Neural cell (in vitro differentiated cells): ENCODE data around the gene PLD1. TPM values are rescaled to one million over a fixed set of nuclear protein-coding genes. Genes with fewer than 3 reads are reported as not detected.

Source experiments
- H2AFZ ChIP-seq: fragments of 200-600, 300-800 bp; sonication (generic), shearing (Covaris generic); 2 replicates; pipeline ENCODE4 v1.6.0; 2014; ENCODE audit warnings: low read depth, mild to moderate bottlenecking, antibody characterized with exemption, low read length, moderate library complexity
- H3F3A ChIP-seq: fragments of 200-600 bp; shearing (Covaris generic); 2 replicates; pipeline ENCODE4 v1.6.1; 2016; ENCODE audit warnings: mild to moderate bottlenecking, moderate library complexity, mixed read lengths, antibody characterized with exemption, low read length; ENCODE audit not compliant: insufficient read depth, poor library complexity, severe bottlenecking
- H3K27ac ChIP-seq: fragments of 200-600, 300-800 bp; sonication (generic), shearing (Covaris generic); 2 replicates; pipeline ENCODE4 v1.5.1; 2014; ENCODE audit warnings: mild to moderate bottlenecking, low read length, moderate library complexity
- H3K27me3 ChIP-seq: fragments of 300-800, 200-600 bp; sonication (generic), shearing (Covaris generic); 2 replicates; pipeline ENCODE4 v1.6.0; 2014; ENCODE audit warnings: mild to moderate bottlenecking, low read depth, low read length, moderate library complexity; ENCODE audit not compliant: insufficient read depth
- H3K36me3 ChIP-seq: fragments of 300-800, 200-600 bp; sonication (generic), shearing (Covaris generic); 2 replicates; pipeline ENCODE4 v1.5.1; 2014; ENCODE audit warnings: mild to moderate bottlenecking, antibody characterized with exemption, low read length, moderate library complexity; ENCODE audit not compliant: insufficient read depth
- H3K4me2 ChIP-seq: fragments of 300-800, 200-600 bp; sonication (generic), shearing (Covaris generic); 2 replicates; pipeline ENCODE4 v1.6.0; 2014; ENCODE audit warnings: mild to moderate bottlenecking, low read length
- H3K4me3 ChIP-seq: fragments of 300-800, 200-600 bp; sonication (generic), shearing (Covaris generic); 2 replicates; pipeline ENCODE4 v1.5.1; 2014; ENCODE audit warnings: mild to moderate bottlenecking, low read length, moderate library complexity
- H3K79me2 ChIP-seq: fragments of 200-600 bp; shearing (Covaris generic); replicated peaks from 2 replicates; pipeline ENCODE4 v1.6.0; 2014; ENCODE audit warnings: mild to moderate bottlenecking, low read length, moderate library complexity; ENCODE audit not compliant: insufficient read depth
- H3K9ac ChIP-seq: fragments of 300-800, 200-600 bp; sonication (generic), shearing (Covaris generic); 2 replicates; pipeline ENCODE4 v1.6.1; 2016; ENCODE audit warnings: mild to moderate bottlenecking, low read length, mixed read lengths
- H3K9me2 ChIP-seq: fragments of 200-600 bp; shearing (Covaris generic); 2 replicates; pipeline ENCODE4 v1.6.1; 2016; ENCODE audit warnings: mild to moderate bottlenecking, low read length, mixed read lengths; ENCODE audit not compliant: insufficient read depth
- H3K9me3 ChIP-seq: fragments of 200-600, 300-800 bp; sonication (generic), shearing (Covaris generic); 2 replicates; pipeline ENCODE4 v1.6.1; 2016; ENCODE audit warnings: mild to moderate bottlenecking, mixed run types, low read length, moderate library complexity, mixed read lengths
- H4K20me1 ChIP-seq: fragments of 200-600 bp; shearing (Covaris generic); 2 replicates; pipeline ENCODE4 v1.6.1; 2016; ENCODE audit warnings: mild to moderate bottlenecking, mixed run types; ENCODE audit not compliant: insufficient read depth
- EP300 ChIP-seq: fragments of 450-650 bp; conservative IDR thresholded peaks from 2 replicates; pipeline ENCODE4 v1.6.1; 2014; ENCODE audit warnings: antibody characterized with exemption, mild to moderate bottlenecking, moderate library complexity; ENCODE audit not compliant: poor library complexity, severe bottlenecking
- EZH2 ChIP-seq: fragments of 200-600, 300-800 bp; shearing (Covaris generic), sonication (generic); IDR thresholded peaks from 2 replicates; pipeline ENCODE4 v1.6.1; 2014; ENCODE audit warnings: antibody characterized with exemption, low read length, borderline replicate concordance, mild to moderate bottlenecking; ENCODE audit not compliant: insufficient read depth, poor library complexity, severe bottlenecking
- MXI1 ChIP-seq: fragments of 450-650 bp; conservative IDR thresholded peaks from 2 replicates; pipeline ENCODE4 v1.6.1; 2014; ENCODE audit warnings: antibody characterized with exemption, mild to moderate bottlenecking; ENCODE audit not compliant: poor library complexity, severe bottlenecking
- POLR2AphosphoS5 ChIP-seq: IDR thresholded peaks from 2 replicates; pipeline ENCODE4 v1.6.1; 2012
- RAD21 ChIP-seq: fragments of 450-650 bp; conservative IDR thresholded peaks from 2 replicates; pipeline ENCODE4 v1.6.1; 2014; ENCODE audit warnings: antibody characterized with exemption, mild to moderate bottlenecking, moderate library complexity
- SMC3 ChIP-seq: fragments of 450-650 bp; conservative IDR thresholded peaks from 2 replicates; pipeline ENCODE4 v1.6.1; 2014; ENCODE audit warnings: antibody characterized with exemption, mild to moderate bottlenecking, moderate library complexity; ENCODE audit not compliant: poor library complexity
- TAF1 ChIP-seq: IDR thresholded peaks from 2 replicates; pipeline ENCODE4 v1.6.1; 2012; ENCODE audit warnings: low read depth
- polyA plus RNA-seq: library from polyadenylated mRNA; depleted of rRNA; stranded (reverse); fragments of >200 nt; gene quantifications from 2 replicates; pipeline ENCODE4 v1.2.3, GENCODE V29; 2014
- TF ChIP-seq, protein P1 (sequence below): fragments of 450-650 bp; IDR thresholded peaks from 2 replicates; pipeline ENCODE4 v1.5.1; 2014; ENCODE audit warnings: antibody characterized with exemption, mild to moderate bottlenecking, moderate library complexity; ENCODE audit not compliant: poor library complexity, severe bottlenecking
- TF ChIP-seq, protein P2 (sequence below): IDR thresholded peaks from 2 replicates; pipeline ENCODE4 v1.6.1; 2012; ENCODE audit warnings: borderline replicate concordance

The PLD1 gene
- polyA plus RNA-seq, 1 donor from 2014 or later = 0.06 TPM

DNA sequence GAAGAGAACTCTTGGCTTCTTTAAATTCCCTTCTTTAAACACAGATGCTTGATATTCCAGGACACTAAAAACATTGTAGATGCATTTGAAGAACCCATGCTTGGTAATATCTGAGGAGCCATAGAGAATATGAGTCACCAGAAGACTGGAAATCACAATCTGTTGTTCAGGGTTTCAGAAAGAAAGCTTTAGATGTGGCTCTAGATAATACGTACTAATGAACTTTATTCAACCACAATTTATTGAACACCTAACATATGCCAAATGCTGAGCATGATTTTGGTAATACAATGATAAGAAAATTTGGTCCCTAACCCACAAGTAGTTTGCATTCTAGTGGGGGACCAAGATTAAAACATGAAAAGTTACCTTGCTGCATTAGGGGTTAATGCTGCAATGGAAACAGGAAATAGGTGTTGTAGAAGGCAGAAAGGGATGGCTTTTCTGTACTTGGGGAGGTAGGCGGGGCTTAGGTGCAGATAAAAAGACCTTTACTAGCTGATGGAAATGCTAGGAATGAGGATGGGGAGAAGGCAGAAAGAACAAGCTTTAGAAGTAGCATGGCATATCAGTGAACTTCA lies 11.6 kb upstream of the PLD1 start:
- Histone ChIP-seq H3K4me3 (no peak overlapping the region), H3K9ac (no peak overlapping the region), H4K20me1 (no peaks in the 10 kb centered on the region), H3K9me2 (no peaks in the 10 kb centered on the region), H3F3A (no peaks in the 10 kb centered on the region), H3K27ac (no peak overlapping the region), H3K79me2 (no peaks in the 10 kb centered on the region), H3K9me3 (no peaks in the 10 kb centered on the region), H3K27me3 (no peaks in the 10 kb centered on the region), H3K4me2 (no peak overlapping the region), H2AFZ (no peak overlapping the region), H3K36me3 (no peaks in the 10 kb centered on the region)
- no peak for TF ChIP-seq SMC3
- TF ChIP-seq, protein P1, sequence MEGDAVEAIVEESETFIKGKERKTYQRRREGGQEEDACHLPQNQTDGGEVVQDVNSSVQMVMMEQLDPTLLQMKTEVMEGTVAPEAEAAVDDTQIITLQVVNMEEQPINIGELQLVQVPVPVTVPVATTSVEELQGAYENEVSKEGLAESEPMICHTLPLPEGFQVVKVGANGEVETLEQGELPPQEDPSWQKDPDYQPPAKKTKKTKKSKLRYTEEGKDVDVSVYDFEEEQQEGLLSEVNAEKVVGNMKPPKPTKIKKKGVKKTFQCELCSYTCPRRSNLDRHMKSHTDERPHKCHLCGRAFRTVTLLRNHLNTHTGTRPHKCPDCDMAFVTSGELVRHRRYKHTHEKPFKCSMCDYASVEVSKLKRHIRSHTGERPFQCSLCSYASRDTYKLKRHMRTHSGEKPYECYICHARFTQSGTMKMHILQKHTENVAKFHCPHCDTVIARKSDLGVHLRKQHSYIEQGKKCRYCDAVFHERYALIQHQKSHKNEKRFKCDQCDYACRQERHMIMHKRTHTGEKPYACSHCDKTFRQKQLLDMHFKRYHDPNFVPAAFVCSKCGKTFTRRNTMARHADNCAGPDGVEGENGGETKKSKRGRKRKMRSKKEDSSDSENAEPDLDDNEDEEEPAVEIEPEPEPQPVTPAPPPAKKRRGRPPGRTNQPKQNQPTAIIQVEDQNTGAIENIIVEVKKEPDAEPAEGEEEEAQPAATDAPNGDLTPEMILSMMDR = no peak
- no peak for TF ChIP-seq MXI1
- TF ChIP-seq TAF1 = no peak
- no peak for TF ChIP-seq RAD21
- no peak for TF ChIP-seq EZH2
- TF ChIP-seq POLR2AphosphoS5 = no peak
- TF ChIP-seq, protein P2, sequence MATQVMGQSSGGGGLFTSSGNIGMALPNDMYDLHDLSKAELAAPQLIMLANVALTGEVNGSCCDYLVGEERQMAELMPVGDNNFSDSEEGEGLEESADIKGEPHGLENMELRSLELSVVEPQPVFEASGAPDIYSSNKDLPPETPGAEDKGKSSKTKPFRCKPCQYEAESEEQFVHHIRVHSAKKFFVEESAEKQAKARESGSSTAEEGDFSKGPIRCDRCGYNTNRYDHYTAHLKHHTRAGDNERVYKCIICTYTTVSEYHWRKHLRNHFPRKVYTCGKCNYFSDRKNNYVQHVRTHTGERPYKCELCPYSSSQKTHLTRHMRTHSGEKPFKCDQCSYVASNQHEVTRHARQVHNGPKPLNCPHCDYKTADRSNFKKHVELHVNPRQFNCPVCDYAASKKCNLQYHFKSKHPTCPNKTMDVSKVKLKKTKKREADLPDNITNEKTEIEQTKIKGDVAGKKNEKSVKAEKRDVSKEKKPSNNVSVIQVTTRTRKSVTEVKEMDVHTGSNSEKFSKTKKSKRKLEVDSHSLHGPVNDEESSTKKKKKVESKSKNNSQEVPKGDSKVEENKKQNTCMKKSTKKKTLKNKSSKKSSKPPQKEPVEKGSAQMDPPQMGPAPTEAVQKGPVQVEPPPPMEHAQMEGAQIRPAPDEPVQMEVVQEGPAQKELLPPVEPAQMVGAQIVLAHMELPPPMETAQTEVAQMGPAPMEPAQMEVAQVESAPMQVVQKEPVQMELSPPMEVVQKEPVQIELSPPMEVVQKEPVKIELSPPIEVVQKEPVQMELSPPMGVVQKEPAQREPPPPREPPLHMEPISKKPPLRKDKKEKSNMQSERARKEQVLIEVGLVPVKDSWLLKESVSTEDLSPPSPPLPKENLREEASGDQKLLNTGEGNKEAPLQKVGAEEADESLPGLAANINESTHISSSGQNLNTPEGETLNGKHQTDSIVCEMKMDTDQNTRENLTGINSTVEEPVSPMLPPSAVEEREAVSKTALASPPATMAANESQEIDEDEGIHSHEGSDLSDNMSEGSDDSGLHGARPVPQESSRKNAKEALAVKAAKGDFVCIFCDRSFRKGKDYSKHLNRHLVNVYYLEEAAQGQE = no peak
- TF ChIP-seq EP300 = no peak

DNA sequence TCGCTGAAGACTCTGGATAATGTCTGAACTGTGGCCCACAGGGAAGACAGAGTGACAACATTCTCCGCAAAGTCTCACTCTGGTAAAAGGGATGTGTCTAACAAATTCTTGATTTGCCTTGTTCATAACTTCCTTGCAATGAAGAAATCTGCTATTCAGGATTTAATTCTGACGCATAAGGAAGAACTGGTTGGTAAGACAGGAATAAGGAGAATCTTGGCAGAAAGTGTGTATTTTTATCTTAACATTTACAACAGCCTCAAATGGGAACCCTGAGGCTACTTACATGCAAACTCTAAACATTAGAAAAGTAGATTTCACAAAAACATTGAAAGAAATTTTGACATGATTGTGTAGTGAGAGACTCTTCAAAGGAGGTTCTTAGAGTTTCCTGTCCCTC lies 10.8 kb upstream of the PLD1 start:
- no peak for TF ChIP-seq POLR2AphosphoS5
- no peak for TF ChIP-seq TAF1
- TF ChIP-seq EZH2 = no peak
- no peak for TF ChIP-seq RAD21
- no peak for TF ChIP-seq EP300
- TF ChIP-seq, protein P2 = no peak
- TF ChIP-seq, protein P1 = no peak
- TF ChIP-seq SMC3 = no peak
- TF ChIP-seq MXI1 = no peak

More for the DNA sequence above, 10.8 kb upstream of the PLD1 start:
- no peak overlapping the region for H3K4me3 ChIP-seq
- H3F3A ChIP-seq = no peaks in the 10 kb centered on the region
- H3K4me2 ChIP-seq = no peak overlapping the region
- no peaks in the 10 kb centered on the region for H4K20me1 ChIP-seq
- no peaks in the 10 kb centered on the region for H3K9me2 ChIP-seq
- H3K9ac ChIP-seq = no peak overlapping the region
- H3K36me3 ChIP-seq = no peaks in the 10 kb centered on the region
- no peak overlapping the region for H2AFZ ChIP-seq
- H3K27me3 ChIP-seq = no peaks in the 10 kb centered on the region
- no peaks in the 10 kb centered on the region for H3K79me2 ChIP-seq
- H3K9me3 ChIP-seq = no peaks in the 10 kb centered on the region
- no peak overlapping the region for H3K27ac ChIP-seq
